ENCODE data around the gene NAALADL1.

Gene NAALADL1

DNA sequence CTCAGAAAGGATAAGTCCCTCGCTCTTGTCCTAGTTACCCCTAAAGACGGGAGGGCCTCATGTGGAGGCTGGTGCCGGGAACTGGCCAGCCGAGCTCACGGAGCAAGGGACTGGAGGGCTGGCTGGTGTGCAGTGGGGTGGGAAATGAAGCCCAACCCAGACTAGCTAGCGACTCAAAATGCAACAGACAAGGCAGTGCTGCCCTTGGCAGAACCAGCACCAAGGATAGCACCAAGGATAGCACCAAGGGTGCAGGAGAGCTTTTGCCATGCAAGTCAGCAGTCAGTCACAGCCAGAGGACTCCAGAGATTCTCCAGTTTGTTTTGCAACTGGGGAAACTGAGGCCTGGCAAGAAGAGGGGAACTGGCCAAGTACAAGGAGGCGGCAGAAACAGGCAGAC is 55.1 kb downstream of the NAALADL1 start:
- Histone ChIP-seq H3K18ac (ENCODE audit: low read depth in 1 of 2, low read length in 2 of 2) (no peak overlapping the region), H4K8ac (ENCODE audit: low read length) (no peak overlapping the region), H2BK120ac (ENCODE audit: low read depth, low read length) (no peak overlapping the region), H2BK15ac (ENCODE audit: low read depth, poor library complexity, severe bottlenecking) (no peak overlapping the region), H2AFZ (ENCODE audit: low read depth, low read length) (no peak overlapping the region), H3K4ac (ENCODE audit: low read depth in 1 of 2, low read length in 2 of 2) (no peak overlapping the region), H3K9me3 (ENCODE audit: control insufficient read depth, low read length) (no peaks in the 10 kb centered on the region), H3K4me3 (ENCODE audit: insufficient read depth in 1 of 2, low read depth in 1 of 2, low read length in 2 of 2) (no peak overlapping the region), H3K9ac (ENCODE audit: low read length) (no peak overlapping the region), H3K79me1 (replicated peaks; ENCODE audit: low read length, poor library complexity, severe bottlenecking) (no peaks in the 10 kb centered on the region), H2AK5ac (ENCODE audit: low read length, severe bottlenecking) (no peak overlapping the region), H3K27ac (ENCODE audit: low read length, poor library complexity, severe bottlenecking) (no peak overlapping the region), H3K4me1 (ENCODE audit: control insufficient read depth, insufficient read depth, low read depth, low read length) (peaks cover 11% of the 10 kb centered on the region), H3K14ac (ENCODE audit: low read length in 2 of 2) (no peak overlapping the region), H2BK5ac (ENCODE audit: low read depth, low read length, poor library complexity, severe bottlenecking) (no peak overlapping the region), H3K36me3 (ENCODE audit: control insufficient read depth in 1 of 2, insufficient read depth in 2 of 2, low read depth in 1 of 2, low read length in 2 of 2) (no peaks in the 10 kb centered on the region), H2BK12ac (ENCODE audit: low read length in 2 of 2) (no peak overlapping the region), H3K23ac (ENCODE audit: low read length in 2 of 2) (no peak overlapping the region), H3K4me2 (ENCODE audit: low read length, poor library complexity, severe bottlenecking) (no peak overlapping the region), H4K91ac (ENCODE audit: low read length) (no peak overlapping the region), H3K27me3 (ENCODE audit: control insufficient read depth in 1 of 2, insufficient read depth in 1 of 2, low read length in 2 of 2) (no peaks in the 10 kb centered on the region)
- peak; percentile 50 for DNase-seq
- 64% methylated on average over 7 of the region's 7 CpGs for WGBS

DNA sequence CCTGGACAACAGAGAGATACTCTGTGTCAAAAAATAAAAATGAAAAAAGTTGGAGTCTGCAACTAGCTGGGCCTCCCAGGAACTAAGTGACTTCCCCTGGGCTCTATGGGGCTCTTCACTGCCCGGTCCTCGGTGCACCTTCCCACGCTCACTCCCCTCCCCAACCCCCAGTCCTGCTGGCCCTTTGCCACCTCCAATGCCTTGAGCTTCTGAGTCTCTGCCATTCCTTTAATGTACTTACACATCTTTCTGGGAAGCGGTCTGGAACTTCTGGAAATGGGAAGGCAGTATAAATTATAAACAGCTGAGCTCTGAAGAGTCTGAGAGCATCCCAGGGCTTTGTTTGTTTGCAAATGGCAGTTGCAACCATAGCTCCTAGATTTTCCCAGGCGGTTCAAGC is 55.6 kb downstream of the NAALADL1 start:
- H3K18ac ChIP-seq (ENCODE audit: low read depth in 1 of 2, low read length in 2 of 2), result no peak overlapping the region
- H2BK15ac ChIP-seq (ENCODE audit: low read depth, poor library complexity, severe bottlenecking), result no peak overlapping the region
- 85% methylated on average over 5 of the region's 5 CpGs for WGBS
- H3K9me3 ChIP-seq (ENCODE audit: control insufficient read depth, low read length), result no peaks in the 10 kb centered on the region
- no peaks in the 10 kb centered on the region for H3K36me3 ChIP-seq (ENCODE audit: control insufficient read depth in 1 of 2, insufficient read depth in 2 of 2, low read depth in 1 of 2, low read length in 2 of 2)
- no peak overlapping the region for H3K27ac ChIP-seq (ENCODE audit: low read length, poor library complexity, severe bottlenecking)
- H3K4ac ChIP-seq (ENCODE audit: low read depth in 1 of 2, low read length in 2 of 2), result no peak overlapping the region
- no peak overlapping the region for H2AK5ac ChIP-seq (ENCODE audit: low read length, severe bottlenecking)
- no peak overlapping the region for H3K4me3 ChIP-seq (ENCODE audit: insufficient read depth in 1 of 2, low read depth in 1 of 2, low read length in 2 of 2)
- no peak overlapping the region for H3K14ac ChIP-seq (ENCODE audit: low read length in 2 of 2)
- H3K27me3 ChIP-seq (ENCODE audit: control insufficient read depth in 1 of 2, insufficient read depth in 1 of 2, low read length in 2 of 2), result no peaks in the 10 kb centered on the region
- H3K79me1 ChIP-seq (replicated peaks; ENCODE audit: low read length, poor library complexity, severe bottlenecking), result no peaks in the 10 kb centered on the region
- H3K4me1 ChIP-seq (ENCODE audit: control insufficient read depth, insufficient read depth, low read depth, low read length), result peaks cover 11% of the 10 kb centered on the region
- no peak overlapping the region for H3K23ac ChIP-seq (ENCODE audit: low read length in 2 of 2)
- no peak overlapping the region for H2AFZ ChIP-seq (ENCODE audit: low read depth, low read length)
- no peak overlapping the region for H2BK5ac ChIP-seq (ENCODE audit: low read depth, low read length, poor library complexity, severe bottlenecking)
- H2BK12ac ChIP-seq (ENCODE audit: low read length in 2 of 2), result no peak overlapping the region
- DNase-seq, result no peak
- H2BK120ac ChIP-seq (ENCODE audit: low read depth, low read length), result no peak overlapping the region
- no peak overlapping the region for H3K4me2 ChIP-seq (ENCODE audit: low read length, poor library complexity, severe bottlenecking)
- H3K9ac ChIP-seq (ENCODE audit: low read length), result no peak overlapping the region
- H4K91ac ChIP-seq (ENCODE audit: low read length), result no peak overlapping the region
- H4K8ac ChIP-seq (ENCODE audit: low read length), result no peak overlapping the region

DNA sequence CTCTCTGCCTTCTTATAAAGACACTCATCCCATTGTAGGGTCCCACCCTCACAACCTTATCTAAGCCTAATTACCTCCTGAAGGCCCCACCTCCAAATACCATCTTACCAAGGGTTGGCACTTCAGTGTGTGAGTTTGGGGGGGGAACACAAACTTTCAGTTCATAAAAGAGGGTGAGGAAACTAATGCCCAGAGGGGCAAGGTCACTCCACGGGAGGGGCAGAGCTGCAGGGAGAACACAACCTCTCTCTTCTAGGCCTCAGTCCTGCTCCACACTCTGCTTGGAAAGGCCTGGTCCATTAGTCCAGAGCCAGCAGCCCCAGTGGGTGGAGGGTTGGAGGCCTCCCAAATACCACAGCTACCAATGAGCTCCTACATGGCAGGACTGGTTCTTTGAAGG is 58.9 kb downstream of the NAALADL1 start:
- DNase-seq, result no peak
- H2BK15ac ChIP-seq (ENCODE audit: low read depth, poor library complexity, severe bottlenecking), result no peak overlapping the region
- no peaks in the 10 kb centered on the region for H3K36me3 ChIP-seq (ENCODE audit: control insufficient read depth in 1 of 2, insufficient read depth in 2 of 2, low read depth in 1 of 2, low read length in 2 of 2)
- H3K4me3 ChIP-seq (ENCODE audit: insufficient read depth in 1 of 2, low read depth in 1 of 2, low read length in 2 of 2), result no peak overlapping the region
- no peak overlapping the region for H3K23ac ChIP-seq (ENCODE audit: low read length in 2 of 2)
- H2BK12ac ChIP-seq (ENCODE audit: low read length in 2 of 2), result no peak overlapping the region
- no peak overlapping the region for H2BK5ac ChIP-seq (ENCODE audit: low read depth, low read length, poor library complexity, severe bottlenecking)
- H3K18ac ChIP-seq (ENCODE audit: low read depth in 1 of 2, low read length in 2 of 2), result no peak overlapping the region
- no peak overlapping the region for H3K4ac ChIP-seq (ENCODE audit: low read depth in 1 of 2, low read length in 2 of 2)
- no peak overlapping the region for H4K8ac ChIP-seq (ENCODE audit: low read length)
- 88% methylated on average over 1 of the region's 1 CpG for WGBS
- H3K14ac ChIP-seq (ENCODE audit: low read length in 2 of 2), result no peak overlapping the region
- peaks cover 14% of the 10 kb centered on the region for H3K4me1 ChIP-seq (ENCODE audit: control insufficient read depth, insufficient read depth, low read depth, low read length)
- H3K9ac ChIP-seq (ENCODE audit: low read length), result no peak overlapping the region
- no peak overlapping the region for H3K27ac ChIP-seq (ENCODE audit: low read length, poor library complexity, severe bottlenecking)
- no peaks in the 10 kb centered on the region for H3K9me3 ChIP-seq (ENCODE audit: control insufficient read depth, low read length)
- H3K79me1 ChIP-seq (replicated peaks; ENCODE audit: low read length, poor library complexity, severe bottlenecking), result no peaks in the 10 kb centered on the region
- H2BK120ac ChIP-seq (ENCODE audit: low read depth, low read length), result no peak overlapping the region
- peaks cover 0 to 3% of the 10 kb centered on the region in 2 experiments for H3K27me3 ChIP-seq (ENCODE audit: control insufficient read depth in 1 of 2, insufficient read depth in 1 of 2, low read length in 2 of 2)
- H3K4me2 ChIP-seq (ENCODE audit: low read length, poor library complexity, severe bottlenecking), result no peak overlapping the region
- no peak overlapping the region for H2AK5ac ChIP-seq (ENCODE audit: low read length, severe bottlenecking)
- H2AFZ ChIP-seq (ENCODE audit: low read depth, low read length), result no peak overlapping the region
- H4K91ac ChIP-seq (ENCODE audit: low read length), result no peak overlapping the region

DNA sequence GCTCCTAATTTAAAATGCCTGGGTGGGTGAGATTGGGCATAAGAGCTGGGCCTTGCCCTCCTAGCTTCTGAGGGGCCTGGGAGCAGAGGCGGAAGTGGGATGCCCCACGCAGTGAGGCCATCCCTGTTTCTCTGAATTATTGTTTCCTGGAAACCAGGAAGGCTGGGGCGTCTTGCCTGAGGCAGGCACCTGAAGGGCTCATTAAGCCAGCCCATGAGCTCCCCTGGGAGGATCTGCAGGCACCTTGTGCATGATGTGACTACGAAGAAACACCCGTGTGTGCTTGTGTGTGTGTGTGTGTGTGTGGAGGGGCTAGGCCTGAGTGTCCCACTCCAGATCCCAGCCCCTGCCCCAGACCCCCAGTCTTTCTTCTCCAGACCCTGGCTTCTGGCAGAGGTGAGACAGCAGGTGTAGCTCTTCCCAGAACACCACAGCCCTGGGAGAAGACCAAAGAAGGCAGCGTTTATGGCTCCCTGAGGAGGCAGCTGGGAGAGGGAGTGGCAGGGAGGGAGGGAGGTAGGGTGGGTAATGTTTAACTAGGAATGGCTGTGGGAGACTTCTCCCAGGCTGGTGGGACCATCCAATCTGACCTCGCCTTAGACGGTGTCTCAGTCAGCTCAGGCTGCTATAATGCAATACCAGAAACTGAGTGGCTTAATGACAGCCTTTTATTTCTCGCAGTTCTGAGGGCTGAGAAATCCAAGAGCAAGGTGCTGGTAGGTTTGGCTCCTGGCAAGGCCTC is 59.5 kb downstream of the NAALADL1 start:
- H3K18ac ChIP-seq (ENCODE audit: low read depth in 1 of 2, low read length in 2 of 2), result no peak overlapping the region
- H3K36me3 ChIP-seq (ENCODE audit: control insufficient read depth in 1 of 2, insufficient read depth in 2 of 2, low read depth in 1 of 2, low read length in 2 of 2), result no peaks in the 10 kb centered on the region
- H3K23ac ChIP-seq (ENCODE audit: low read length in 2 of 2), result no peak overlapping the region
- H3K4me3 ChIP-seq (ENCODE audit: insufficient read depth in 1 of 2, low read depth in 1 of 2, low read length in 2 of 2), result no peak overlapping the region
- peaks cover 5 to 7% of the 10 kb centered on the region in 2 experiments for H3K27me3 ChIP-seq (ENCODE audit: control insufficient read depth in 1 of 2, insufficient read depth in 1 of 2, low read length in 2 of 2)
- peaks cover 14% of the 10 kb centered on the region for H3K4me1 ChIP-seq (ENCODE audit: control insufficient read depth, insufficient read depth, low read depth, low read length)
- no peak for DNase-seq
- H2BK5ac ChIP-seq (ENCODE audit: low read depth, low read length, poor library complexity, severe bottlenecking), result no peak overlapping the region
- no peak overlapping the region for H3K27ac ChIP-seq (ENCODE audit: low read length, poor library complexity, severe bottlenecking)
- 79% methylated on average over 7 of the region's 9 CpGs for WGBS
- no peak overlapping the region for H2AFZ ChIP-seq (ENCODE audit: low read depth, low read length)
- no peak overlapping the region for H2BK120ac ChIP-seq (ENCODE audit: low read depth, low read length)
- H2BK15ac ChIP-seq (ENCODE audit: low read depth, poor library complexity, severe bottlenecking), result no peak overlapping the region
- H3K79me1 ChIP-seq (replicated peaks; ENCODE audit: low read length, poor library complexity, severe bottlenecking), result no peaks in the 10 kb centered on the region
- no peak overlapping the region for H3K4me2 ChIP-seq (ENCODE audit: low read length, poor library complexity, severe bottlenecking)
- H4K8ac ChIP-seq (ENCODE audit: low read length), result no peak overlapping the region
- H2BK12ac ChIP-seq (ENCODE audit: low read length in 2 of 2), result no peak overlapping the region
- H3K9ac ChIP-seq (ENCODE audit: low read length), result no peak overlapping the region
- H2AK5ac ChIP-seq (ENCODE audit: low read length, severe bottlenecking), result no peak overlapping the region
- no peaks in the 10 kb centered on the region for H3K9me3 ChIP-seq (ENCODE audit: control insufficient read depth, low read length)
- H4K91ac ChIP-seq (ENCODE audit: low read length), result no peak overlapping the region
- H3K4ac ChIP-seq (ENCODE audit: low read depth in 1 of 2, low read length in 2 of 2), result no peak overlapping the region
- H3K14ac ChIP-seq (ENCODE audit: low read length in 2 of 2), result no peak overlapping the region

All from mesenchymal stem cell (in vitro differentiated cells and primary cell).